LNCaP clone FGC (cell line): Measurements from ENCODE around the gene DDB1.

Experiments
- DNase-seq: peaks from one replicate; pipeline ENCODE4 v3.0.0-alpha.2; 2011; ENCODE audit warnings: low read depth
- H3K4me3 ChIP-seq: 2 replicates; pipeline ENCODE4 v1.5.1; 2011; ENCODE audit warnings: mild to moderate bottlenecking, low read depth, low read length, control low read depth
- TF ChIP-seq, protein P1 (sequence below): IDR thresholded peaks from 2 replicates; pipeline ENCODE4 v1.5.1; 2012; ENCODE audit warnings: mild to moderate bottlenecking; ENCODE audit not compliant: control insufficient read depth, insufficient read depth; ENCODE audit errors: extremely low read depth

Gene DDB1

DNA sequence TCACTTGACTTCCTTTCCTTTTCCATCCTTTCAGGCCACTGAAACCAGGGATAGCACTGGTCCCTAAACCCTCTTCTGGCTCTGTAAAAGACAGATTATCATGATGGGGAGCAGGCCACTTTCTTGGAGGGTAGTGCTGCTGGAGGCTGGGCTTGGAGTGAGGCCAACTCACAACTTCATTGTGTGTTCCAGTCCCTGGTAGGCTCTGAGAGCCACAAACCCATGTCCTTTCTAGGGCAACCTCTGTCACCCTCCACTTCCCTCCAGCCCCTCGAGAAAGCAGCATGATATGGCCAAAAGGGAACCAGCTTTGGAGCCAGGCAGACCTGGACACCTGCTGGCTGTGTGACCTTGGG is 2.4 kb upstream of the DDB1 start:
- no peak for DNase-seq
- H3K4me3 ChIP-seq, result no peak overlapping the region
- TF ChIP-seq, protein P1, sequence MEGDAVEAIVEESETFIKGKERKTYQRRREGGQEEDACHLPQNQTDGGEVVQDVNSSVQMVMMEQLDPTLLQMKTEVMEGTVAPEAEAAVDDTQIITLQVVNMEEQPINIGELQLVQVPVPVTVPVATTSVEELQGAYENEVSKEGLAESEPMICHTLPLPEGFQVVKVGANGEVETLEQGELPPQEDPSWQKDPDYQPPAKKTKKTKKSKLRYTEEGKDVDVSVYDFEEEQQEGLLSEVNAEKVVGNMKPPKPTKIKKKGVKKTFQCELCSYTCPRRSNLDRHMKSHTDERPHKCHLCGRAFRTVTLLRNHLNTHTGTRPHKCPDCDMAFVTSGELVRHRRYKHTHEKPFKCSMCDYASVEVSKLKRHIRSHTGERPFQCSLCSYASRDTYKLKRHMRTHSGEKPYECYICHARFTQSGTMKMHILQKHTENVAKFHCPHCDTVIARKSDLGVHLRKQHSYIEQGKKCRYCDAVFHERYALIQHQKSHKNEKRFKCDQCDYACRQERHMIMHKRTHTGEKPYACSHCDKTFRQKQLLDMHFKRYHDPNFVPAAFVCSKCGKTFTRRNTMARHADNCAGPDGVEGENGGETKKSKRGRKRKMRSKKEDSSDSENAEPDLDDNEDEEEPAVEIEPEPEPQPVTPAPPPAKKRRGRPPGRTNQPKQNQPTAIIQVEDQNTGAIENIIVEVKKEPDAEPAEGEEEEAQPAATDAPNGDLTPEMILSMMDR, result no peak

DNA sequence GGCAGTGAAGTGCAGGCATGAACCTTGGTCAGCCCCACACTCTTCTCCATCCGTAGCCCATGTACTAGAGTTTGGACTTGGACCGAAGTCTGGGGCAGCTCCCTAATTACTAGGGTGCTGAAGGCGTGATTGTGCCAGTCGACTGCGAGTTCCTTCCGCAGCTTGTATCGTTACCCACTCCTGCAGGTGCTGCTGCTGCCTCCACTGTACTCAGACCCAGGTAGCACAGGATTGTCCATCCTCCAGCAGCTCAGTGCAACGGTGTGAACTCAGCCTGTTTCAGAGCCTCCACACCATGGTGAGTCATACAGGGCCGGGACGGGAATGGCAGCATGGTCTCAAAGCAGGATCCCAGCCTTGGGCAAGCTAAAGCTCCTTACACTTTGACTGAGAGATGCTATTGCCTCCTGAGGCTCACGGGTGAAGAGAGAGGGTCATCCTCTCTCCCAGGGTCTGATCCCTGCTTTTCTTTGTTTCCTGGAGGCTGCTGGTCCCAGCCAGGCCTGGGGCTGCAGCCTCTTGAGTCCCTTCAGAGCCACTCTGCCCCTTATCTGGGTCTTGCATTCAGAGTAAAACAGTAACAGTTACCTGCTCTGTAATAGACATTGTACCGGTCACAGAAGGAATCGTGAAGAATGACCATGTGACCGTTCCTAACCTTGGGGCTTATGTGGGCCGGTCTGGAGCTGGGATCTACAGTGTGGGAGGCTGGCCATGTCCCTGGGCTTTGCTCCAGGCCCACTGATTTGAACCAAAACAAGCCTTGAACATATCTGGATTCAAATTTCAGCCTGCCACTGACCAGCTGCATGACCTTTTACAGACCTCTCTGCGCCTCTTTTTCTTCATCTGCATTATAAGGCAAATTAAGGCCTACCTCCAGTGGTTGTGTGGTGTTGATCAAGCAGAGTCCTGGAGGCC is 1.8 kb upstream of the DDB1 start:
- TF ChIP-seq, protein P1, result no peak
- H3K4me3 ChIP-seq, result no peak overlapping the region
- no peak for DNase-seq

DNA sequence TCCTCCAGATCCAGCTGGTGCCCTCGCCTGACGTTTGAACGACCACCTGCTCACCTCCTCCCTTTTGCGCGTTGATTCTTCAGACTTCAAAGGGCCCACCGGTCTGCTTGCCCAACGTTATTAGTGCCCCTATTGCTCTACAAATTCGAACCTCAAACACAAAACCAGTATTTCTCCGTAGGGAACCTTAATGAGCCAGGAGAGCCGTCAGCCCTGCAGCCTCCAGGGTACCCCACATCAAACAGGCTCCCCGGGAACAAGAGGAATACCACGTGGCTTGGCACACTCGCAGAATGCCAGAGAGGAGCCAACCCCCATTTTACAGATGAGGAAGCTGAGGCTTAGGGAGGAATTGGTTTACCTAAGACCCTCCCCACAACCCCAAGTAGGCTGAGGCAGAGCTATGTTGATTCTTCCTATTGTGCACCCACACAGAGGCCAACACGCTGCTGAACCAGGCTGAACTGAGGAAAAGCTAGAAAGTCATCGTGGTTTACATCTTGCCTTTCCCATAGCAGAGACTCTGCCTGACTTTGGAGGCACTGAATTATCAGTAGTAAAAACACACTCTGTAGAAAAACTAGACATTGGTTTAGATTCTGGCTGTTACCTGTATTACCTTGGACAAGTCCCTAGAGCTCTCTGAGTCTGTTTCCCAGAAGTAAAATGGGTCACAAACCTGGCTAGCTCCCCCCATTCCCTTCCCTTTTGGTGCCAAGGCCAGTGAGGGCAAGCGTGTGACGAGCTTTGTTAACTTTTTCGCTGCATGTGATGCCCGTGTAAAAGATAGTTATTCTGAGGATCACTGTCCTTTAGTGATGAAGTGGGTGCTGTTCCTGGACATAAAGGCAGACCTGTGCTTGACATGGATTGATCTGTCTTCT is 887 bp upstream of the DDB1 start:
- peak overlapping the region; percentile 97 for H3K4me3 ChIP-seq
- TF ChIP-seq, protein P1, result no peak
- no peak for DNase-seq

DNA sequence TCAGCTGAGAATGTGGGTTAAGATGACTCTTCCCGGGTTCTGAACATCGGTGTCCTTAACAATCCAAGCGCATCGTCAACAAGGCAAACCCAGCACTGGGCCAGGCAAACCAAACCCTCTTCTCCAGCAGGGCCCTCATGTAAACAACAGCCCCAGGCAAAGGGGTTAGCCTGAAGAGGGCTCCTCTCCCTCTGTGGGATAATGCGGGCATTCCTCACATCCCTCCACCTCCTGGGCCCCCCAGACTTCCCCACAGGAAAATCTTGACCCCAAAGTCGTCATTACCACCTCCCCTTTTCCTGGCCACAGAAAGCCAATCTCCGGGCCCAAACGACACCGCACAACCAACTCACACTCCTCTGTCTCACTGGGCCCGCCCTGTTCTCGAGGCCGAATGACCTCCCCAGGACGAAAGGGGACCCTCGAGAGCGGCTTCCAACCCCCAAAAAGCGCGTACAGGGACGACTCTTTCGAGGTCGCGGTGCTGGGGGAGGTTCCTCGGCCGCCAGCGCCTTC is 566 bp downstream of the DDB1 start:
- H3K4me3 ChIP-seq, result peak overlapping the region; percentile 97
- DNase-seq, result no peak
- TF ChIP-seq, protein P1, result no peak

DNA sequence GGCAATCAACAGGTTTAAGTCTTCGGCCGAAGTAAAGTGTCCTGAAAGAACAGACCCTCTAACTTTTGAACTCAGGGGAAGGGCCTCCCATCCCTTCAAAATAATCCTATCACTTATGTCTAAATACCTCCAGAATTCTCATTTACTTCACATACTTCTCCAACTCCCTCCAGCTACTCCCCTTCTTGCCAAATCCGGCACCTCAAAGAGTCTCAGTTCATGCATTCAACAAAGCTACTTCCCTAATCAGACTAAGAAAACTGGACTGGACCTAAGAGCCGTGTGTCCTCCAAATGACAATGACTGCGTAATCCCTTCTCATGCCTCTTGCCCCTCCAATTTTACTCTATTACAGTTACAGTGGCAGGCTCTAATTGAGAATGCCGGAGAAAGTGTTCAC is 1.3 kb downstream of the DDB1 start:
- TF ChIP-seq, protein P1, result no peak

DNA sequence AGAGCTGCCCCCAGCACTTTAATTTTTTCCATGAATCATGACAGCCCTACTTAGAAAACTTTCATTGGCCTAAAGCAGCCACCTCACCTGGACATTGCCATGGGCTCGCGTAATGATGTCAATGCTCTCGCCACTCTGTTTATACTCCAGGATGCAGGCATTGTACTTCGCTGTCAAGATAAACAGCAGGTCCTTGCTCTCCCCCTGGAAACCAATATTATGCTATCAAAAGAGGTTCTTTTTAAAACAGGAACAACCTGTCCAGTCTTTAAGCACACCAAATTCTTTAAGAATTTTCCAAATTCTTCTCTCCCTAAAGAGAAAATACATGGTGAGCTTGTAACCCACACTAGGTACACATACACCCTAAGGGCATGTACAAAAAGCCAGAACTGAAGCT is 3.0 kb downstream of the DDB1 start:
- no peak overlapping the region for H3K4me3 ChIP-seq
- no peak for DNase-seq
- TF ChIP-seq, protein P1, result no peak

More for the DNA sequence above, 1.3 kb downstream of the DDB1 start:
- DNase-seq, result no peak
- peak overlapping the region; percentile 97 for H3K4me3 ChIP-seq
